IPS DF 4.7 (cell line): ENCODE measurements around the gene ACACA.
"Not testable (repeated sequence)": the region's sequence is repeated elsewhere in the genome, so short reads cannot be mapped to it uniquely, and the experiment has no call there.

Experiments
- DNase-seq: peaks from one replicate; pipeline ENCODE4 v3.0.0-alpha.2; 2013; ENCODE audit warnings: low spot score; ENCODE audit errors: extremely low read depth

ACACA gene

GRCh38 chr17:37100231-37100630 lies 306.4 kb downstream of the ACACA start:
- DNase-seq: no peak

GRCh38 chr17:37098910-37099664 lies 307.5 kb downstream of the ACACA start:
- no peak for DNase-seq

- no peak for DNase-seq
These were observed 308.5 kb downstream of the ACACA start for GRCh38 chr17:37098152-37098551.

GRCh38 chr17:37097154-37097553 lies 309.5 kb downstream of the ACACA start:
- no peak for DNase-seq

- no peak for DNase-seq
These were observed 310.6 kb downstream of the ACACA start for GRCh38 chr17:37096071-37096470.

GRCh38 chr17:37094391-37094790 lies 312.2 kb downstream of the ACACA start:
- DNase-seq: no peak

GRCh38 chr17:37092701-37093100 lies 313.9 kb downstream of the ACACA start:
- no peak for DNase-seq

- DNase-seq: no peak
These were observed 314.6 kb downstream of the ACACA start for GRCh38 chr17:37092071-37092470.

- no peak for DNase-seq
These were observed 315.7 kb downstream of the ACACA start for GRCh38 chr17:37090941-37091340.

GRCh38 chr17:37089956-37090355 lies 316.7 kb downstream of the ACACA start:
- DNase-seq: no peak

GRCh38 chr17:37088913-37089312 lies 317.7 kb downstream of the ACACA start:
- no peak for DNase-seq

- DNase-seq: no peak
These were observed 318.2 kb downstream of the ACACA start for GRCh38 chr17:37088459-37088858.

GRCh38 chr17:37087683-37088082 lies 319.0 kb downstream of the ACACA start:
- DNase-seq: no peak

GRCh38 chr17:37086948-37087347 lies 319.7 kb downstream of the ACACA start:
- no peak for DNase-seq

- no peak for DNase-seq
These were observed 320.3 kb downstream of the ACACA start for GRCh38 chr17:37086334-37086733.

- DNase-seq: no peak
These were observed 322.3 kb downstream of the ACACA start for GRCh38 chr17:37084372-37084771.

GRCh38 chr17:37083456-37083855 lies 323.2 kb downstream of the ACACA start:
- no peak for DNase-seq

GRCh38 chr17:37082985-37083384 lies 323.7 kb downstream of the ACACA start:
- no peak for DNase-seq

GRCh38 chr17:37082311-37082860 lies 324.2 kb downstream of the ACACA start:
- DNase-seq: no peak

GRCh38 chr17:37081287-37081686 lies 325.3 kb downstream of the ACACA start:
- no peak for DNase-seq

- DNase-seq: no peak
These were observed 326.9 kb downstream of the ACACA start for GRCh38 chr17:37079735-37080134.

GRCh38 chr17:37079065-37079708 lies 327.4 kb downstream of the ACACA start:
- no peak for DNase-seq

- DNase-seq: not testable (repeated sequence)
These were observed 333.2 kb downstream of the ACACA start for GRCh38 chr17:37073464-37073863.
